Glutamatergic neuron (in vitro differentiated cells): ENCODE data around the gene SLC35F3. TPM values are rescaled to one million over a fixed set of nuclear protein-coding genes. Genes with fewer than 3 reads are reported as not detected.

Experiments
- DNase-seq: peaks from one replicate; pipeline ENCODE4 v3.0.0; 2022
- H3K27ac Mint-ChIP-seq: one replicate; pipeline ENCODE4 v1.8.0; 2020; ENCODE audit warnings: mild to moderate bottlenecking, mixed read lengths, inconsistent platforms; ENCODE audit not compliant: unreplicated experiment
- H3K27me3 Mint-ChIP-seq: one replicate; pipeline ENCODE4 v1.8.0; 2020; ENCODE audit warnings: mild to moderate bottlenecking, moderate library complexity, mixed read lengths, inconsistent platforms; ENCODE audit not compliant: unreplicated experiment
- H3K36me3 Mint-ChIP-seq: one replicate; pipeline ENCODE4 v1.8.0; 2020; ENCODE audit warnings: mild to moderate bottlenecking, mixed read lengths, inconsistent platforms; ENCODE audit not compliant: unreplicated experiment
- H3K4me1 Mint-ChIP-seq: one replicate; pipeline ENCODE4 v1.8.0; 2020; ENCODE audit warnings: mild to moderate bottlenecking, low read depth, mixed read lengths, inconsistent platforms; ENCODE audit not compliant: unreplicated experiment
- H3K4me3 Mint-ChIP-seq: one replicate; pipeline ENCODE4 v1.8.0; 2020; ENCODE audit warnings: mild to moderate bottlenecking, mixed read lengths, inconsistent platforms; ENCODE audit not compliant: unreplicated experiment
- H3K9me3 Mint-ChIP-seq: one replicate; pipeline ENCODE4 v1.8.0; 2020; ENCODE audit warnings: mild to moderate bottlenecking, moderate library complexity, mixed read lengths, inconsistent platforms; ENCODE audit not compliant: unreplicated experiment
- total RNA-seq: library from RNA; stranded (reverse); fragmentation: NEBNext Ultra II Directional; extraction: Animal tissue kit (Norgen Biotek cat#: 25700); gene quantifications from one replicate; pipeline ENCODE4 v1.2.1, GENCODE V29; 2021; ENCODE audit not compliant: unreplicated experiment
- TF ChIP-seq, protein P1 (sequence below): fragments of 200-600 bp; sonication (generic); IDR thresholded peaks from one replicate; pipeline ENCODE4 v1.5.0; 2021; ENCODE audit not compliant: partially characterized antibody, unreplicated experiment

SLC35F3 gene
- total RNA-seq, 1 donor from 2014 or later: 0.98 TPM

DNA sequence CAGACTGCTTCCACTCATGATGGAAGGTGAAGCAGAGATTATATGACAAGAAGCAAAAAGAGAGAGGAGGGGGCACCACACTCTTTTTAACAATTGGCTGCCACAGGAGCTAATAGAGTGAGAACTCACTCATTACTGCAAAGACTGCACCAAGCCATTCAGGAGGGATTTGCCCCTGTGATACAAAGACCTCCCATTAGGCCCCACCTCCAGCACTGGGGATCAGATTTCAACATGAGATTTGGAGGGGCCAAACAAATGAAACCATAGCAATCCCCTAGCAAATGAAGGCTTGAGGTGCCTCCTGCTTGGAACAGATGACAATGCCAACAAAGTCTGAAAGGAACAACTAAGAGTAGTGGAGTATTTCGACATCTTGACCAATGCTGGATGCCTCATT is 346.3 kb downstream of the SLC35F3 start:
- peaks cover 8% of the 10 kb centered on the region for H3K9me3 Mint-ChIP-seq
- DNase-seq: no peak
- peaks cover 2% of the 10 kb centered on the region for H3K27me3 Mint-ChIP-seq
- H3K4me3 Mint-ChIP-seq: no peak overlapping the region
- H3K4me1 Mint-ChIP-seq: peaks cover 4% of the 10 kb centered on the region
- H3K27ac Mint-ChIP-seq: no peak overlapping the region
- no peaks in the 10 kb centered on the region for H3K36me3 Mint-ChIP-seq
- TF ChIP-seq, protein P1, sequence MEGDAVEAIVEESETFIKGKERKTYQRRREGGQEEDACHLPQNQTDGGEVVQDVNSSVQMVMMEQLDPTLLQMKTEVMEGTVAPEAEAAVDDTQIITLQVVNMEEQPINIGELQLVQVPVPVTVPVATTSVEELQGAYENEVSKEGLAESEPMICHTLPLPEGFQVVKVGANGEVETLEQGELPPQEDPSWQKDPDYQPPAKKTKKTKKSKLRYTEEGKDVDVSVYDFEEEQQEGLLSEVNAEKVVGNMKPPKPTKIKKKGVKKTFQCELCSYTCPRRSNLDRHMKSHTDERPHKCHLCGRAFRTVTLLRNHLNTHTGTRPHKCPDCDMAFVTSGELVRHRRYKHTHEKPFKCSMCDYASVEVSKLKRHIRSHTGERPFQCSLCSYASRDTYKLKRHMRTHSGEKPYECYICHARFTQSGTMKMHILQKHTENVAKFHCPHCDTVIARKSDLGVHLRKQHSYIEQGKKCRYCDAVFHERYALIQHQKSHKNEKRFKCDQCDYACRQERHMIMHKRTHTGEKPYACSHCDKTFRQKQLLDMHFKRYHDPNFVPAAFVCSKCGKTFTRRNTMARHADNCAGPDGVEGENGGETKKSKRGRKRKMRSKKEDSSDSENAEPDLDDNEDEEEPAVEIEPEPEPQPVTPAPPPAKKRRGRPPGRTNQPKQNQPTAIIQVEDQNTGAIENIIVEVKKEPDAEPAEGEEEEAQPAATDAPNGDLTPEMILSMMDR: no peak

DNA sequence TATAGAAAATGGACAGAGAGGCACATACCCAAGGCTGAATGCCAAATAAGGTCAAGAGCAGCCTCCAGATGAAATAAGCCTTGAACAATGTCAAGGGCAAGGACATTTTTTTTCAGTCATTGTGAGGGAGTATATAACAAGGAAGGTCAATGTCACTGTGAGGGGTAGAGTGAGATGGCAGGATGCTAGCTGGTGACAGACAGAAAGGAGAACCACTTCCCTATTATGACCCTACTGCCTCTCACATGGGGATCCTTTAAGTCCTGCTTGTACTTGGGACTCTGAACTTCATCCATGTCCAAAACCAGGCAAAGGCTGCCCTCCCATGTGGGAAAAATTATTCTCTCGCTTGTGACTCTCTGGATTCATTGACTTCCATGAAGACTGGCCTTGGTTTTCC is 349.3 kb downstream of the SLC35F3 start:
- no peak for DNase-seq
- peaks cover 2% of the 10 kb centered on the region for H3K9me3 Mint-ChIP-seq
- no peak overlapping the region for H3K4me3 Mint-ChIP-seq
- H3K4me1 Mint-ChIP-seq: no peaks in the 10 kb centered on the region
- H3K36me3 Mint-ChIP-seq: no peaks in the 10 kb centered on the region
- no peak overlapping the region for H3K27ac Mint-ChIP-seq
- H3K27me3 Mint-ChIP-seq: no peaks in the 10 kb centered on the region
- TF ChIP-seq, protein P1: no peak

DNA sequence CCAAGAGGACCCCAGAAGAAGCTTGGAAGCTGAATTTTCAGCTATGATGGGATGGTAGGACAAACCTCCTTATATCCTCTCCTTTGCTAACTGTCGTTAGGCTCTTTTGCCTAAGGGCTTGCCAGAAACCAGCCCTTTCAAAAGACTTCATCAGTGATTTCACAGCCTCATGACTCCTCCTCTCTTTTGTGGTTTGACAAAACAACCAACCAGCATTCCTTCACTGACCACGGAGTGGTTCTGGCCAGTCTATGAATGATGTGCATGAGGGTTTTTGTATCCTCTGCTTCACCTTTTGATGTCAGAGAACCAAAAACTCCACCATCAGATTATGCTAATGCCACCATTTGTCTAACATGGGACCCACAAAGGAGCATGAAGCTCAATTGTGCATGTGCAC is 351.9 kb downstream of the SLC35F3 start:
- TF ChIP-seq, protein P1: no peak
- no peaks in the 10 kb centered on the region for H3K36me3 Mint-ChIP-seq
- no peak overlapping the region for H3K27ac Mint-ChIP-seq
- no peak overlapping the region for H3K4me3 Mint-ChIP-seq
- no peaks in the 10 kb centered on the region for H3K27me3 Mint-ChIP-seq
- H3K4me1 Mint-ChIP-seq: no peaks in the 10 kb centered on the region
- DNase-seq: no peak
- H3K9me3 Mint-ChIP-seq: peaks cover 2% of the 10 kb centered on the region

DNA sequence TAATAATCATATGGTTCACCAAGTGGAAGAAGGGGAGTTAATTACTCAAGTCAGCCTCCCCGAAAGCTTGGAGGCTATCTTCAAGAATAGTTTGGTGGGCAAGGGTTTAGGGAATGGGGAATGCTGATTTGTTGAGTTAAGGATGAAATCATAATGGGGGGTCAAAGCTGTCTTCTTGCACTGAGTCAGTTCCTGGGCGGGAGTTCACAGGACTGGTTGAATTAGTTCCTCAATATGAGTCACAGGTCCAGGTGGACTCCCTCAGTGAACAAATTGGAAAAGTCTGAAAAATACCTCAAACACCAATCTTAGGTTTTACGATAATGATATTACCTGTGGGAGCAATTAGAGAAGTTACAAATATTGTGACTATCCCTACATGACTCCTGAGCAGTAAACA is 353.6 kb downstream of the SLC35F3 start:
- H3K4me1 Mint-ChIP-seq: no peaks in the 10 kb centered on the region
- no peak overlapping the region for H3K27ac Mint-ChIP-seq
- no peak overlapping the region for H3K4me3 Mint-ChIP-seq
- TF ChIP-seq, protein P1: no peak
- H3K9me3 Mint-ChIP-seq: peaks cover 2% of the 10 kb centered on the region
- no peak for DNase-seq
- H3K36me3 Mint-ChIP-seq: no peaks in the 10 kb centered on the region
- no peaks in the 10 kb centered on the region for H3K27me3 Mint-ChIP-seq

DNA sequence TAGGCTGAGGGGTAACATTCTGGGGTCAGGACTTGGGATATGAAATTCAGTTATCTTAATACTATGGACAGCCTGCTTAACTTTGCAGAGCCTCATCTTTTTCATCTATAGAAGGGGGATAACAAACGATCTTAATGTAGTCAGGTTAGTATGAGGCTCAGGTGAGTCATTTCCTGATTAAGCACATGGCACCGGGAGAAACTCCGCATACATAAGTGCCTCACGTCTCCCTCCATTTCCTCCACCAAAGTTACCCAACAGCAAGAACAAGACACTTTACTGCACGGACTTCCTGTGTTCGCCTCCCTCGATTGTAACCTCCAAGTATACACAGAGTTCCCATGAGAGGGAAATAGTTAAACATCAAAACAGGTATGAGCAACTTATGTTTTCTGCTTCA is 356.1 kb downstream of the SLC35F3 start:
- no peak for DNase-seq
- TF ChIP-seq, protein P1: no peak

More for the DNA sequence above, 356.1 kb downstream of the SLC35F3 start:
- H3K27me3 Mint-ChIP-seq: no peaks in the 10 kb centered on the region
- H3K4me3 Mint-ChIP-seq: no peak overlapping the region
- peaks cover 2% of the 10 kb centered on the region for H3K9me3 Mint-ChIP-seq
- H3K4me1 Mint-ChIP-seq: no peaks in the 10 kb centered on the region
- H3K27ac Mint-ChIP-seq: no peak overlapping the region
- no peaks in the 10 kb centered on the region for H3K36me3 Mint-ChIP-seq
